Measurements from ENCODE around the gene CCDC27. TPM values are rescaled to one million over a fixed set of nuclear protein-coding genes. Genes with fewer than 3 reads are reported as not detected.
A peak's percentile ranks its signal among the peaks of the same experiment; 100 is the strongest.

Gene CCDC27
- total and polyA plus RNA-seq, 8 donors, result not detected

DNA sequence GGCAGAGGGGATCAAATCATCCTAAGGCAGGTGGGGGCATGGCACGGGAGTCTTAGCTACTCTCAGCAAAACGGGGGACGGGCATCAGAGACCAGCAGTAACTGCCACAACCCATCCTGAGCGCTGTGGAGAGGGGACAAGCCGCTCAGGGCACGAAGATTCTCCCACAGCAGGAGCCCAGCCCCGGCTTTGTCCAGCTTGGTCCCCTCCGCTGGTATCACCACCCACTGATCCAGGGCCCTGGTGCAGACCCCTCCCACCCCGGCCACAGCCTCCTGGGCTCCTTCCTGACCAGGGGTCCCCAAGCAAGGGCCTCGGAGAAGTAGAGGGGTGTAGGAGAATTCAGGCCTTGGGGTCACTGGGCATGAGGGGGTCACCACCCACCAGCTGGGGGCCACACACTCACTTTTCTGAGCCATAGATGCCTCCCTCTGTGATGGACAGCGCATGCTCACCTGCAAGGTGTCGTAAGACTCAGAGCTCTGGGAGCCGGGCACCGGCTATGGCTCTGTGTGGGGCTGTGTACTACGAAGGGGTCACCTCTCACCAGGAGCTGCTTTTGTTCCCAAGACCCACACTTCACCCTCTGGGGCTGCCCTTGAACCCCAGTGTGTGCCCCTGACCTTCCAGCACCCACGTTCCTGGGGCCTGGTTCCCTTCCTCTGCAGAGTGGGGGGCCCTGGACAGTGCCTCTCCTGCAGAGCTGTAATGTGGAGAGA is 18.0 kb downstream of the CCDC27 start:
- intact Hi-C loops (cut with DNase I; ENCODE audit: low total_unique reads), result no loop called here
- peaks cover 17 to 43% (median 42%) of the 10 kb centered on the region in 4 donors for H3K4me1 ChIP-seq
- no peak overlapping the region for H3K4me3 ChIP-seq
- H3K36me3 ChIP-seq, result no peaks in the 10 kb centered on the region
- no peak for DNase-seq
- H3K27ac ChIP-seq, result no peak overlapping the region
- TF ChIP-seq POLR2A (IDR thresholded peaks at IDR 0.05) (no peak), POLR2AphosphoS5 (IDR thresholded peaks at IDR 0.05) (no peak), EP300 (IDR thresholded peaks at IDR 0.05) (no peak)
- TF ChIP-seq, protein P1, sequence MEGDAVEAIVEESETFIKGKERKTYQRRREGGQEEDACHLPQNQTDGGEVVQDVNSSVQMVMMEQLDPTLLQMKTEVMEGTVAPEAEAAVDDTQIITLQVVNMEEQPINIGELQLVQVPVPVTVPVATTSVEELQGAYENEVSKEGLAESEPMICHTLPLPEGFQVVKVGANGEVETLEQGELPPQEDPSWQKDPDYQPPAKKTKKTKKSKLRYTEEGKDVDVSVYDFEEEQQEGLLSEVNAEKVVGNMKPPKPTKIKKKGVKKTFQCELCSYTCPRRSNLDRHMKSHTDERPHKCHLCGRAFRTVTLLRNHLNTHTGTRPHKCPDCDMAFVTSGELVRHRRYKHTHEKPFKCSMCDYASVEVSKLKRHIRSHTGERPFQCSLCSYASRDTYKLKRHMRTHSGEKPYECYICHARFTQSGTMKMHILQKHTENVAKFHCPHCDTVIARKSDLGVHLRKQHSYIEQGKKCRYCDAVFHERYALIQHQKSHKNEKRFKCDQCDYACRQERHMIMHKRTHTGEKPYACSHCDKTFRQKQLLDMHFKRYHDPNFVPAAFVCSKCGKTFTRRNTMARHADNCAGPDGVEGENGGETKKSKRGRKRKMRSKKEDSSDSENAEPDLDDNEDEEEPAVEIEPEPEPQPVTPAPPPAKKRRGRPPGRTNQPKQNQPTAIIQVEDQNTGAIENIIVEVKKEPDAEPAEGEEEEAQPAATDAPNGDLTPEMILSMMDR (IDR thresholded peaks at IDR 0.05), result no peak
- no peaks in the 10 kb centered on the region for H3K9me3 ChIP-seq
- 87 to 93% (median 90%) methylated on average over 12 to 16 of the region's 16 CpGs for WGBS, 5 donors
- peaks cover 0 to 30% (median 0%) of the 10 kb centered on the region in 3 donors for H3K27me3 ChIP-seq

DNA sequence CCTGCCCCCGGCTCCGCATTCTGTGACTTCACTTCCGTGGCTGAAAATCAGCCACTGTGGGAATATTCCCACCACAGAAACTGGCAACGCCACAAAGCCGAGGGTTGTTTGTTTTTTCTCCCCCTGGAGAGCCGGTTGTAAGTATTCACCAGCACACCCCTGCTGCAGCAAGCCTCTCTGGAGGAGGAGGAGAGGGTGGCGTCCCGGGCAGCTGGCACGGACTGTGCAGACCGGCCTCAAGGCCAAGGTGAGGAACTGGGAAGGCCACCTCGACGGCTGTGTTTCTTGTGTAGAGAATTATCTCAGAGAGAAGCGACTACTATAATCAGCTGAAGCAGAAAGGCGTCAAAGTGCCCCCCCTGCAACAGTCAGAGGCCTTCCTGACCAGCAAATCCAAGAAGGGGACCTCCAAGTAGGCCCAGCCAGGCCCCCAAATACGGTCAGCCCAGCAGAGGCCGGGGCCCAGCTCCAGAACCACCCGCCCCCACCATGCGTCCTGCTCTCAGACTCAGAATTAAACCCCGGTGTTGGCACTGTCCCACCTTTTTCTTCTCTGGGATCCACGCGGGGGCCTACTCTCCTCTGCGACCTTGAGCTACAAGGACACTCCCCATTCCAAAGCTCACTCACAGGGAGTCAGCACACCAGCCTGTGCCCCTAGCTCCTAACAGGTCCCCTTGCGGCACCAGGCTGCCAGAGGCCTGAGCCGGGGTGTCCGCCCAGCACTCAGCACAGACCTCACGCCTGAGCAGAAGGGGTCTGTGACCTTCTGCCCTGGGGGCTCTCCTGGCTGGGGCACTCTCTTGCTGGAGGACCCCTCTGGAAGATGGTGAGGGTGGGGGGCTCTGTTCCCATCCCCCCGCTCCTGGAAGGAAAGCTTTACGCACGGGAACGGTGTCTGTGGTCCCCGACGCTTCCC is 19.1 kb downstream of the CCDC27 start:
- peaks cover 0 to 30% (median 0%) of the 10 kb centered on the region in 3 donors for H3K27me3 ChIP-seq
- H3K9me3 ChIP-seq, result no peaks in the 10 kb centered on the region
- intact Hi-C loops (cut with DNase I; ENCODE audit: low total_unique reads), result no loop called here
- DNase-seq, result peak in 1 of 2 donors; percentile 54
- H3K4me3 ChIP-seq, result peak overlapping the region; percentile 62 to 91 (median 78)
- H3K4me1 ChIP-seq, result peaks cover 28 to 55% (median 54%) of the 10 kb centered on the region in 4 donors
- 43 to 57% (median 53%) methylated on average over 20 to 32 of the region's 32 CpGs for WGBS, 5 donors
- H3K36me3 ChIP-seq, result no peaks in the 10 kb centered on the region
- TF ChIP-seq POLR2AphosphoS5 (IDR thresholded peaks at IDR 0.05), result no peak
- TF ChIP-seq EP300 (IDR thresholded peaks at IDR 0.05), result no peak
- TF ChIP-seq POLR2A (IDR thresholded peaks at IDR 0.05), result no peak
- TF ChIP-seq, protein P1 (IDR thresholded peaks at IDR 0.05), result no peak
- H3K27ac ChIP-seq, result peak overlapping the region in 2 of 5 donors; percentile 56 to 88

DNA sequence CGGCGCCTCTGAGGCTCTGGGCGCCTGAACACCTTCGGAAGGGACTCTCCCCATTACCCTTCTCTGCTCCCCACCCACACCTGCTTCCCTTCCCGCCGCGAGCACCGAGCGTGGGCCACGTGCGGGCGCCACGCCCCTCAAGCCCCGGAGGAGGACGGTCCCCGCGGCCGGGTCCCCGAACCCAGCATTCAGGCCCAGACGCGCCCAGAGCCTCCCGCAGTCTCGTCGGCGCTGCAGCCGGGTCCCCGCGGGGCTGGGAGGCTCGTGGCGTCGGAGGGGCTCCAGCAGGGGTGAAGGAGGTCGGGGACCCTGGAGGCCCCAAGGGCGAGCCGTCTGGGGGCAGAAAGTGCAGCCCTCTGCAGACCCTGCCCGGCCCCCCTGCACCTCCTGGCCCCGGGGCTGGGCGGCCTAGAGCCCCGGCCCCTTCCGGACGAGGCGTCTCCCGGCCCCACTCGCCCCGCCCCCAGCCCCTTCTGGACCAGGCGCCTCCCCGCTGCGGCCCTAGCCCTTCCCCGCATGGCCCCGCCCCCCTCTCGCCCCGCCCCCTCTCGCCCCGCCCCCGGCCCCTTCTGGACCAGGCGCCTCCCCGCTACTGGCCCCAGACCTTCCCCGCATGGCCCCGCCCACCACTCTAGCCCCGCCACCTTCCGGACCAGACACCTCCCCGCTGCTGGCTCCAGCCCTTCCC is 19.9 kb downstream of the CCDC27 start:
- peak; percentile 95 to 97 for DNase-seq
- peaks cover 0 to 26% (median 0%) of the 10 kb centered on the region in 3 donors for H3K27me3 ChIP-seq
- no peaks in the 10 kb centered on the region for H3K36me3 ChIP-seq
- peaks cover 29 to 56% (median 55%) of the 10 kb centered on the region in 4 donors for H3K4me1 ChIP-seq
- H3K27ac ChIP-seq, result peak overlapping the region in 4 of 5 donors; percentile 70 to 88 (median 76)
- peak overlapping the region; percentile 62 to 91 (median 78) for H3K4me3 ChIP-seq
- no peaks in the 10 kb centered on the region for H3K9me3 ChIP-seq
- no peak for TF ChIP-seq POLR2A (IDR thresholded peaks at IDR 0.05)
- no peak for TF ChIP-seq POLR2AphosphoS5 (IDR thresholded peaks at IDR 0.05)
- no peak for TF ChIP-seq EP300 (IDR thresholded peaks at IDR 0.05)
- TF ChIP-seq, protein P1 (IDR thresholded peaks at IDR 0.05), result no peak
- intact Hi-C loops (cut with DNase I; ENCODE audit: low total_unique reads), result no loop called here
- WGBS, 5 donors, result 1 to 4% (median 1%) methylated on average over 9 to 60 of the region's 61 CpGs
